ENCODE measurements around the gene GADD45B. TPM values are rescaled to one million over a fixed set of nuclear protein-coding genes. Genes with fewer than 3 reads are reported as not detected.

Gene GADD45B
- total RNA-seq, 3 donors from 2014 or later = 136 to 301 (median 172) TPM

GRCh38 chr19:2474232-2475017, 1.5 kb upstream of the GADD45B start:
- TF ChIP-seq POLR2A (IDR thresholded peaks at IDR 0.05) (no peak), CTCF (IDR thresholded peaks at IDR 0.05) (peak; percentile 99), POLR2AphosphoS5 (IDR thresholded peaks at IDR 0.05) (peak; percentile 75 to 88 (median 87))
- H3K36me3 ChIP-seq = no peaks in the 10 kb centered on the region
- intact Hi-C loops (cut with DNase I; ENCODE audit: low total_unique reads) = loop anchor here (5.0 kb wide), 2 partner anchors 103 to 148 kb away; no protein-coding TSS in a partner anchor
- no peaks in the 10 kb centered on the region for H3K27me3 ChIP-seq
- H3K9me3 ChIP-seq = no peaks in the 10 kb centered on the region
- peak overlapping the region; percentile 71 to 91 (median 79) for H3K4me3 ChIP-seq
- peak; percentile 76 to 84 for DNase-seq (ENCODE audit: low spot score in 2 of 2)
- H3K27ac ChIP-seq = peak overlapping the region; percentile 93 to 94
- H3K4me1 ChIP-seq = peaks cover 0 to 11% of the 10 kb centered on the region in 2 donors

DNA sequence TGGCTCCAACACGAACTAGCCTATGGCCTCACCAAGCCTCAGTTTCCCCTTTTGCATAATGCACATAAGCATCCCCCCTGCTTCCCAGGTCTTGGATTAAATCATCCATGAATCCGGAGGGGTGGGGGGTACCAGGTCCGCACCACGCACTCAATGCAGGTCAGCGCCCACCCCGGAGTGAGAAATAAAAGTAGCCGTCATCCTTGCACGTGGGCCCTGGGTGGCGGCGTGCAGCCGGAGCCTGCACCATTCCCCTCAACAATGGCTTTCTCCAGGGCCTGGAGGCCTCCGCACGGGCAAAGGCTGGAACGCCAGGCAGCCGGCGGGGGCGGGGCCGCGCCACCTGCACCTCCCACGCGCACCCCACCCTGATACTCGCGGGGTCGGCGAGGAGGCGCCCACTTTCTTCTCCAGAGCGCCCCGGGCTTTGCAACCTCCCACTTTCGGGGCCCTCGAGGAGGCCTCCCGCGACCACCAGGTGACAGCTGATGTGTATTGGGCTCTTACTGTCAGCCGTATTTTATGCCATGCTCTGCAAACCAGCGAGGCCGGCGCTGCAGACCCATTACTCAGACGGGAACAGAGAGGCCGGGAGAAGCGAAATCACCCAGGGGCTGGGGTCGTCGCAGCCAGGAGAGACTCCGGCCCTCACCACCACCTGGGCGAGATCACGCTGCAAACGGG, 767 bp upstream of the GADD45B start:
- peak in 1 of 2 donors; percentile 58 for DNase-seq (ENCODE audit: low spot score in 2 of 2)
- intact Hi-C loops (cut with DNase I; ENCODE audit: low total_unique reads) = loop anchor here (5.0 kb wide), 1 partner anchor 102 kb away; no protein-coding TSS in a partner anchor
- peak overlapping the region; percentile 71 to 91 (median 79) for H3K4me3 ChIP-seq
- peaks cover 0 to 11% of the 10 kb centered on the region in 2 donors for H3K4me1 ChIP-seq
- peak overlapping the region; percentile 93 to 94 for H3K27ac ChIP-seq
- no peaks in the 10 kb centered on the region for H3K9me3 ChIP-seq
- H3K27me3 ChIP-seq = no peaks in the 10 kb centered on the region
- TF ChIP-seq POLR2A (IDR thresholded peaks at IDR 0.05) (no peak), POLR2AphosphoS5 (IDR thresholded peaks at IDR 0.05) (no peak), CTCF (IDR thresholded peaks at IDR 0.05) (no peak)
- no peaks in the 10 kb centered on the region for H3K36me3 ChIP-seq

- Histone ChIP-seq H3K27me3 (no peaks in the 10 kb centered on the region), H3K27ac (peak overlapping the region; percentile 93 to 94), H3K4me1 (peaks cover 0 to 11% of the 10 kb centered on the region in 2 donors), H3K36me3 (no peaks in the 10 kb centered on the region), H3K4me3 (peak overlapping the region; percentile 71 to 91 (median 79)), H3K9me3 (no peaks in the 10 kb centered on the region)
- TF ChIP-seq POLR2AphosphoS5 (IDR thresholded peaks at IDR 0.05) (no peak), POLR2A (IDR thresholded peaks at IDR 0.05) (no peak), CTCF (IDR thresholded peaks at IDR 0.05) (no peak)
- intact Hi-C loops (cut with DNase I; ENCODE audit: low total_unique reads) = loop anchor here (5.0 kb wide), 1 partner anchor 101 kb away; no protein-coding TSS in a partner anchor
- DNase-seq (ENCODE audit: low spot score in 2 of 2) = peak in 1 of 2 donors; percentile 62
These were observed 669 bp downstream of the GADD45B start for GRCh38 chr19:2476451-2477140.

DNA sequence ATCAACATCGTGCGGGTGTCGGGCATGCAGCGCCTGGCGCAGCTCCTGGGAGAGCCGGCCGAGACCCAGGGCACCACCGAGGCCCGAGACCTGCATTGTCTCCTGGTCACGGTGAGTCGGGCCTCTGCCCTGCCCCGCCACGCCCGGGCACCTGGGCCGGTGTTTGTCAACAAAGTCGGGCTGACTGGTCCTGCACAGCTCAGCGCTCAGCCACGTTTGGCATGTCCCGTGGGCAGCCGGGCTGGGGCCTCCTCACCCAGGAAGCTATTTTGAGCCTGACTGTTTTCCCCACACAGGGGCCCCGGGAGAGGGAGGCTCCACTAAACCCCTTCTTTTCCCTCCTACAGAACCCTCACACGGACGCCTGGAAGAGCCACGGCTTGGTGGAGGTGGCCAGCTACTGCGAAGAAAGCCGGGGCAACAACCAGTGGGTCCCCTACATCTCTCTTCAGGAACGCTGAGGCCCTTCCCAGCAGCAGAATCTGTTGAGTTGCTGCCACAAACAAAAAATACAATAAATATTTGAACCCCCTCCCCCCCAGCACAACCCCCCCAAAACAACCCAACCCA, 1.3 kb downstream of the GADD45B start:
- intact Hi-C loops (cut with DNase I; ENCODE audit: low total_unique reads) = loop anchor here (5.0 kb wide), 1 partner anchor 100 kb away; no protein-coding TSS in a partner anchor

More for the DNA sequence above, 1.3 kb downstream of the GADD45B start:
- Histone ChIP-seq H3K9me3 (peaks cover 0 to under 1% of the 10 kb centered on the region in 2 donors), H3K27ac (peak overlapping the region; percentile 93 to 94), H3K4me3 (peak overlapping the region; percentile 71 to 91 (median 79)), H3K4me1 (peaks cover 0 to 11% of the 10 kb centered on the region in 2 donors), H3K27me3 (no peaks in the 10 kb centered on the region), H3K36me3 (no peaks in the 10 kb centered on the region)
- peak in 2 of 3 donors; percentile 41 to 70 for TF ChIP-seq POLR2AphosphoS5 (IDR thresholded peaks at IDR 0.05)
- no peak for TF ChIP-seq CTCF (IDR thresholded peaks at IDR 0.05)
- DNase-seq (ENCODE audit: low spot score in 2 of 2) = peak in 1 of 2 donors; percentile 64

Measured in breast epithelium (tissue), 4 donors.